Spinal cord (tissue), 10 donors: Measurements from ENCODE around the gene ERCC5. TPM values are rescaled to one million over a fixed set of nuclear protein-coding genes. Genes with fewer than 3 reads are reported as not detected.

Experiments used
- DNase-seq, 6 donors: peaks; one replicate each; pipeline versions ENCODE4 v3.0.0 to v3.0.0-alpha.2; 2013 to 2015; ENCODE audit warnings: low spot score in 6 of 6, low read depth in 4 of 6
- H3K27ac ChIP-seq: one replicate; pipeline ENCODE4 v1.5.1; 2013; ENCODE audit warnings: low read depth, low read length, control low read depth
- H3K27me3 ChIP-seq: one replicate; pipeline ENCODE4 v1.6.1; 2013; ENCODE audit warnings: low read length; ENCODE audit not compliant: control insufficient read depth, insufficient read depth
- H3K36me3 ChIP-seq: one replicate; pipeline ENCODE4 v1.6.1; 2013; ENCODE audit warnings: low read length; ENCODE audit not compliant: control insufficient read depth, insufficient read depth
- H3K4me1 ChIP-seq: one replicate; pipeline ENCODE4 v1.6.1; 2013; ENCODE audit warnings: low read length; ENCODE audit not compliant: control insufficient read depth, insufficient read depth
- H3K4me3 ChIP-seq: one replicate; pipeline ENCODE4 v1.5.1; 2013; ENCODE audit warnings: low read depth, low read length, control low read depth
- H3K9me3 ChIP-seq: one replicate; pipeline ENCODE4 v1.6.1; 2013; ENCODE audit warnings: low read length; ENCODE audit not compliant: control insufficient read depth, insufficient read depth
- WGBS: methylation state at CpG from one replicate; pipeline ENCODE4 v1.1.5; 2013; ENCODE audit warnings: missing lambda C conversion rate; ENCODE audit not compliant: insufficient coverage; 5-methylcytosine and 5-hydroxymethylcytosine counted together
- polyA plus RNA-seq, 2 donors: library from polyadenylated mRNA; unstranded; fragments of 120-200 nt; gene quantifications; one replicate each; pipeline ENCODE4 v1.2.1, GENCODE V29; 2013; ENCODE audit not compliant: insufficient read length in 2 of 2
- total RNA-seq, 2 donors: library from RNA; depleted of rRNA in 1 of 2; stranded (reverse); fragments of 120-200 nt in 1 of 2; fragments of >200 nt in 1 of 2; gene quantifications; one replicate each; pipeline versions ENCODE4 v1.2.3 to v1.2.4, GENCODE V29; 2013 to 2014
- donor health status: healthy.

ERCC5 gene
- total and polyA plus RNA-seq, 4 donors, result 50.2 to 69.4 (median 55.4) TPM

GRCh38 chr13:102911336-102911735 is 65.5 kb downstream of the ERCC5 start:
- Histone ChIP-seq H3K9me3 (no peaks in the 10 kb centered on the region), H3K27me3 (no peaks in the 10 kb centered on the region), H3K36me3 (no peaks in the 10 kb centered on the region), H3K27ac (no peak overlapping the region), H3K4me1 (no peaks in the 10 kb centered on the region), H3K4me3 (no peak overlapping the region)
- no peak for DNase-seq
- 95% methylated on average over 5 of the region's 6 CpGs for WGBS

GRCh38 chr13:102912599-102912998 is 66.8 kb downstream of the ERCC5 start:
- no peak overlapping the region for H3K4me3 ChIP-seq
- no peaks in the 10 kb centered on the region for H3K9me3 ChIP-seq
- H3K4me1 ChIP-seq, result no peaks in the 10 kb centered on the region
- H3K36me3 ChIP-seq, result no peaks in the 10 kb centered on the region
- DNase-seq, result no peak
- no peak overlapping the region for H3K27ac ChIP-seq
- 100% methylated on average over 3 of the region's 3 CpGs for WGBS
- no peaks in the 10 kb centered on the region for H3K27me3 ChIP-seq

- peak in 5 of 6 donors; percentile 43 to 92 (median 52) for DNase-seq
Observed at GRCh38 chr13:102913914-102914313, 68.1 kb downstream of the ERCC5 start.

GRCh38 chr13:102914339-102914930 is 68.6 kb downstream of the ERCC5 start:
- H3K36me3 ChIP-seq, result no peaks in the 10 kb centered on the region
- H3K4me1 ChIP-seq, result no peaks in the 10 kb centered on the region
- no peaks in the 10 kb centered on the region for H3K27me3 ChIP-seq
- 26% methylated on average over 9 of the region's 12 CpGs for WGBS
- H3K27ac ChIP-seq, result no peak overlapping the region
- no peak overlapping the region for H3K4me3 ChIP-seq
- no peaks in the 10 kb centered on the region for H3K9me3 ChIP-seq
- peak in 2 of 6 donors; percentile 10 to 64 for DNase-seq

More at GRCh38 chr13:102913914-102914313, 68.1 kb downstream of the ERCC5 start:
- no peaks in the 10 kb centered on the region for H3K4me1 ChIP-seq
- WGBS, result 20% methylated on average over 1 of the region's 7 CpGs
- no peaks in the 10 kb centered on the region for H3K9me3 ChIP-seq
- H3K36me3 ChIP-seq, result no peaks in the 10 kb centered on the region
- no peak overlapping the region for H3K4me3 ChIP-seq
- H3K27me3 ChIP-seq, result no peaks in the 10 kb centered on the region
- H3K27ac ChIP-seq, result no peak overlapping the region

GRCh38 chr13:102915393-102915930 is 69.6 kb downstream of the ERCC5 start:
- no peaks in the 10 kb centered on the region for H3K4me1 ChIP-seq
- WGBS, result no CpG with 5 or more reads among the region's 3 CpGs
- peak in 1 of 6 donors; percentile 3 for DNase-seq
- no peak overlapping the region for H3K4me3 ChIP-seq
- peaks cover 2% of the 10 kb centered on the region for H3K9me3 ChIP-seq
- no peaks in the 10 kb centered on the region for H3K36me3 ChIP-seq
- H3K27ac ChIP-seq, result no peak overlapping the region
- H3K27me3 ChIP-seq, result no peaks in the 10 kb centered on the region

GRCh38 chr13:102917019-102917418 is 71.2 kb downstream of the ERCC5 start:
- DNase-seq, result no peak
- H3K27ac ChIP-seq, result no peak overlapping the region
- no peaks in the 10 kb centered on the region for H3K27me3 ChIP-seq
- H3K36me3 ChIP-seq, result no peaks in the 10 kb centered on the region
- no peaks in the 10 kb centered on the region for H3K4me1 ChIP-seq
- no peak overlapping the region for H3K4me3 ChIP-seq
- H3K9me3 ChIP-seq, result peaks cover 2% of the 10 kb centered on the region
- 90% methylated on average over 3 of the region's 3 CpGs for WGBS

- H3K27me3 ChIP-seq, result no peaks in the 10 kb centered on the region
- H3K4me3 ChIP-seq, result no peak overlapping the region
- H3K9me3 ChIP-seq, result peaks cover 2% of the 10 kb centered on the region
- H3K27ac ChIP-seq, result no peak overlapping the region
- WGBS, result 100% methylated on average over 1 of the region's 5 CpGs
- no peak for DNase-seq
- H3K36me3 ChIP-seq, result no peaks in the 10 kb centered on the region
- no peaks in the 10 kb centered on the region for H3K4me1 ChIP-seq
Observed at GRCh38 chr13:102922184-102922583, 76.4 kb downstream of the ERCC5 start.

Other genes with a start within 250 kb of the ERCC5 start
- gene TPP2, start 249.0 kb upstream of the ERCC5 start, total RNA-seq, result 10 to 100 TPM; 48.9 to 60.5 TPM
- 10 to 100 TPM; 25.2 to 41.9 TPM for gene TPP2, start 249.0 kb upstream of the ERCC5 start, polyA plus RNA-seq
- under 1 TPM in 1 of 2 donors, not detected in 1; 0.39 TPM for gene METTL21C, start 151.0 kb upstream of the ERCC5 start, total RNA-seq
- gene METTL21C, start 151.0 kb upstream of the ERCC5 start, polyA plus RNA-seq, result under 1 TPM; 0.20 to 0.24 TPM
- gene TEX30, start 72.2 kb upstream of the ERCC5 start, total RNA-seq, result 10 to 100 TPM; 12.0 to 13.5 TPM
- 10 to 100 TPM; 18.7 to 23.6 TPM for gene TEX30, start 72.2 kb upstream of the ERCC5 start, polyA plus RNA-seq
- gene POGLUT2, start 47.1 kb upstream of the ERCC5 start, total RNA-seq, result 10 to 100 TPM; 17.6 to 26.6 TPM
- 10 to 100 TPM; 13.5 to 17.3 TPM for gene POGLUT2, start 47.1 kb upstream of the ERCC5 start, polyA plus RNA-seq
- 10 to 100 TPM; 30.6 to 52.4 TPM for gene BIVM, start 46.9 kb upstream of the ERCC5 start, total RNA-seq
- gene BIVM, start 46.9 kb upstream of the ERCC5 start, polyA plus RNA-seq, result 10 to 100 TPM; 52.8 to 62.2 TPM
- gene SLC10A2, start 220.4 kb downstream of the ERCC5 start, total RNA-seq, result under 1 TPM in 1 of 2 donors, not detected in 1; 0.30 TPM
- gene SLC10A2, start 220.4 kb downstream of the ERCC5 start, polyA plus RNA-seq, result not detected